Mesenchymal stem cell (in vitro differentiated cells and primary cell): ENCODE data around the gene SPC24.
"Not testable (repeated sequence)": the region's sequence is repeated elsewhere in the genome, so short reads cannot be mapped to it uniquely, and the experiment has no call there.

Experiments used
- DNase-seq: peaks from one replicate; pipeline ENCODE4 v3.0.0-alpha.2; 2013
- H2AFZ ChIP-seq: one replicate; pipeline ENCODE4 v1.6.1; 2013; ENCODE audit warnings: low read depth, mild to moderate bottlenecking, control low read depth, inconsistent platforms, low read length, moderate library complexity
- H2AK5ac ChIP-seq: 2 replicates; pipeline ENCODE4 v1.6.1; 2013; ENCODE audit warnings: low read length, moderate library complexity, mild to moderate bottlenecking, inconsistent platforms; ENCODE audit not compliant: severe bottlenecking
- H2BK120ac ChIP-seq: one replicate; pipeline ENCODE4 v1.6.1; 2013; ENCODE audit warnings: low read depth, mild to moderate bottlenecking, inconsistent platforms, low read length, moderate library complexity
- H2BK12ac ChIP-seq, 2 experiments: one replicate each; pipeline ENCODE4 v1.6.1; 2013; ENCODE audit warnings: inconsistent platforms in 2 of 2, low read length in 2 of 2, mild to moderate bottlenecking in 2 of 2, moderate library complexity in 2 of 2, control low read depth in 1 of 2
- H2BK15ac ChIP-seq: one replicate; pipeline ENCODE4 v1.6.1; 2013; ENCODE audit warnings: mild to moderate bottlenecking, low read depth, inconsistent platforms; ENCODE audit not compliant: poor library complexity, severe bottlenecking
- H2BK5ac ChIP-seq: 2 replicates; pipeline ENCODE4 v1.6.1; 2013; ENCODE audit warnings: low read depth, mild to moderate bottlenecking, low read length, control low read depth, inconsistent platforms; ENCODE audit not compliant: poor library complexity, severe bottlenecking
- H3K14ac ChIP-seq, 2 experiments: one replicate each; pipeline ENCODE4 v1.6.1; 2013; ENCODE audit warnings: inconsistent platforms in 2 of 2, low read length in 2 of 2, control low read depth in 1 of 2, mild to moderate bottlenecking in 1 of 2, moderate library complexity in 1 of 2
- H3K18ac ChIP-seq, 2 experiments: one replicate each; pipeline ENCODE4 v1.6.1; 2013; ENCODE audit warnings: inconsistent platforms in 2 of 2, low read length in 2 of 2, control low read depth in 1 of 2, low read depth in 1 of 2, mild to moderate bottlenecking in 1 of 2
- H3K23ac ChIP-seq, 2 experiments: one replicate each; pipeline ENCODE4 v1.6.1; 2013; ENCODE audit warnings: inconsistent platforms in 2 of 2, low read length in 2 of 2, mild to moderate bottlenecking in 2 of 2, moderate library complexity in 2 of 2, control low read depth in 1 of 2
- H3K27ac ChIP-seq: 2 replicates; pipeline ENCODE4 v1.5.1; 2013; ENCODE audit warnings: mild to moderate bottlenecking, moderate library complexity, low read length, control low read depth, inconsistent platforms; ENCODE audit not compliant: poor library complexity, severe bottlenecking
- H3K27me3 ChIP-seq, 2 experiments: 2 replicates each; pipeline versions ENCODE4 v1.6.1 to v1.7.0; 2013; ENCODE audit warnings: low read length in 2 of 2, mild to moderate bottlenecking in 2 of 2, moderate library complexity in 2 of 2, control low read depth in 1 of 2, inconsistent platforms in 1 of 2; ENCODE audit not compliant: control insufficient read depth in 1 of 2, insufficient read depth in 1 of 2
- H3K36me3 ChIP-seq, 2 experiments: 2 replicates each; pipeline versions ENCODE4 v1.6.1 to v1.7.0; 2013; ENCODE audit warnings: low read length in 2 of 2, control low read depth in 1 of 2, inconsistent platforms in 1 of 2, low read depth in 1 of 2, mild to moderate bottlenecking in 1 of 2; ENCODE audit not compliant: insufficient read depth in 2 of 2, control insufficient read depth in 1 of 2
- H3K4ac ChIP-seq, 2 experiments: one replicate each; pipeline ENCODE4 v1.6.1; 2013; ENCODE audit warnings: inconsistent platforms in 2 of 2, low read length in 2 of 2, mild to moderate bottlenecking in 2 of 2, moderate library complexity in 2 of 2, control low read depth in 1 of 2, low read depth in 1 of 2
- H3K4me1 ChIP-seq: 2 replicates; pipeline ENCODE4 v1.6.1; 2013; ENCODE audit warnings: low read depth, low read length, control low read depth; ENCODE audit not compliant: control insufficient read depth, insufficient read depth
- H3K4me2 ChIP-seq: 2 replicates; pipeline ENCODE4 v1.6.1; 2013; ENCODE audit warnings: low read length, mild to moderate bottlenecking, inconsistent platforms; ENCODE audit not compliant: poor library complexity, severe bottlenecking
- H3K4me3 ChIP-seq, 2 experiments: 2 replicates each; pipeline versions ENCODE4 v1.5.1 to v1.7.0; 2013; ENCODE audit warnings: low read length in 2 of 2, mild to moderate bottlenecking in 2 of 2, control low read depth in 1 of 2, low read depth in 1 of 2; ENCODE audit not compliant: insufficient read depth in 1 of 2
- H3K79me1 ChIP-seq: replicated peaks from 2 replicates; pipeline ENCODE4 v1.6.1; 2013; ENCODE audit warnings: mild to moderate bottlenecking, control low read depth, low read length, inconsistent platforms; ENCODE audit not compliant: poor library complexity, severe bottlenecking
- H3K9ac ChIP-seq: 2 replicates; pipeline ENCODE4 v1.7.0; 2013; ENCODE audit warnings: mild to moderate bottlenecking, low read length, moderate library complexity
- H3K9me3 ChIP-seq: 2 replicates; pipeline ENCODE4 v1.7.0; 2013; ENCODE audit warnings: mild to moderate bottlenecking, low read length; ENCODE audit not compliant: control insufficient read depth
- H4K8ac ChIP-seq: one replicate; pipeline ENCODE4 v1.6.1; 2013; ENCODE audit warnings: inconsistent platforms, mild to moderate bottlenecking, low read length, moderate library complexity
- H4K91ac ChIP-seq: one replicate; pipeline ENCODE4 v1.6.1; 2013; ENCODE audit warnings: mild to moderate bottlenecking, low read length, inconsistent platforms
- WGBS: methylation state at CpG from one replicate; pipeline ENCODE4 v1.1.7; 2013; ENCODE audit warnings: mixed read lengths; 5-methylcytosine and 5-hydroxymethylcytosine counted together

The SPC24 gene

GRCh38 chr19:11123114-11123513 is 32.5 kb downstream of the SPC24 start:
- no peaks in the 10 kb centered on the region for H3K9me3 ChIP-seq
- no peak overlapping the region for H3K4me2 ChIP-seq
- no peak for DNase-seq
- WGBS, result 90% methylated on average over 13 of the region's 13 CpGs
- H2BK12ac ChIP-seq, result no peak overlapping the region
- H4K91ac ChIP-seq, result no peak overlapping the region
- H3K4me3 ChIP-seq, result no peak overlapping the region
- H3K14ac ChIP-seq, result no peak overlapping the region
- H3K27ac ChIP-seq, result no peak overlapping the region
- no peak overlapping the region for H3K18ac ChIP-seq
- peaks cover 26% of the 10 kb centered on the region for H3K79me1 ChIP-seq
- H3K23ac ChIP-seq, result peak overlapping the region in 1 of 2 experiments; percentile 3
- H2BK120ac ChIP-seq, result no peak overlapping the region
- no peak overlapping the region for H4K8ac ChIP-seq
- no peak overlapping the region for H3K4ac ChIP-seq
- H2AFZ ChIP-seq, result no peak overlapping the region
- H3K36me3 ChIP-seq, result peaks cover 81 to 85% of the 10 kb centered on the region in 2 experiments
- no peak overlapping the region for H2AK5ac ChIP-seq
- peaks cover 2% of the 10 kb centered on the region for H3K4me1 ChIP-seq
- H2BK5ac ChIP-seq, result no peak overlapping the region
- H3K27me3 ChIP-seq, result no peaks in the 10 kb centered on the region
- no peak overlapping the region for H3K9ac ChIP-seq
- H2BK15ac ChIP-seq, result no peak overlapping the region

- not testable (repeated sequence) for H3K9ac ChIP-seq, H3K4me3 ChIP-seq, H3K23ac ChIP-seq, H2BK120ac ChIP-seq, H3K14ac ChIP-seq, H3K4me2 ChIP-seq, H3K27me3 ChIP-seq, H3K4ac ChIP-seq, H2BK12ac ChIP-seq, H3K27ac ChIP-seq, H3K9me3 ChIP-seq, DNase-seq, H2BK5ac ChIP-seq, H2AFZ ChIP-seq, H3K4me1 ChIP-seq, H2AK5ac ChIP-seq, H3K18ac ChIP-seq, H2BK15ac ChIP-seq, H4K8ac ChIP-seq, H4K91ac ChIP-seq
- peaks cover 83 to 86% of the 10 kb centered on the region in 2 experiments for H3K36me3 ChIP-seq
- H3K79me1 ChIP-seq, result peaks cover 21% of the 10 kb centered on the region
- 96% methylated on average over 11 of the region's 17 CpGs for WGBS
Measured at GRCh38 chr19:11121963-11122362, 33.6 kb downstream of the SPC24 start.

- H2BK15ac ChIP-seq, result no peak overlapping the region
- H3K79me1 ChIP-seq, result peaks cover 27% of the 10 kb centered on the region
- H2AFZ ChIP-seq, result no peak overlapping the region
- H3K27me3 ChIP-seq, result no peaks in the 10 kb centered on the region
- no peak overlapping the region for H3K9ac ChIP-seq
- H2BK120ac ChIP-seq, result no peak overlapping the region
- no peak overlapping the region for H3K23ac ChIP-seq
- no peak overlapping the region for H3K18ac ChIP-seq
- no peak overlapping the region for H3K4ac ChIP-seq
- no peak overlapping the region for H2BK12ac ChIP-seq
- H3K4me2 ChIP-seq, result no peak overlapping the region
- H3K4me1 ChIP-seq, result peaks cover 2% of the 10 kb centered on the region
- no peaks in the 10 kb centered on the region for H3K9me3 ChIP-seq
- 97% methylated on average over 9 of the region's 9 CpGs for WGBS
- no peak overlapping the region for H4K91ac ChIP-seq
- peaks cover 94 to 95% of the 10 kb centered on the region in 2 experiments for H3K36me3 ChIP-seq
- no peak overlapping the region for H3K4me3 ChIP-seq
- no peak overlapping the region for H3K14ac ChIP-seq
- no peak overlapping the region for H2BK5ac ChIP-seq
- no peak for DNase-seq
- no peak overlapping the region for H4K8ac ChIP-seq
- H2AK5ac ChIP-seq, result no peak overlapping the region
- H3K27ac ChIP-seq, result no peak overlapping the region
Measured at GRCh38 chr19:11116507-11116906, 39.1 kb downstream of the SPC24 start.

- H4K8ac ChIP-seq, result no peak overlapping the region
- H3K36me3 ChIP-seq, result peaks cover 95% of the 10 kb centered on the region in 2 experiments
- H3K18ac ChIP-seq, result no peak overlapping the region
- WGBS, result 84% methylated on average over 11 of the region's 11 CpGs
- H3K4me1 ChIP-seq, result peaks cover 2% of the 10 kb centered on the region
- H3K4ac ChIP-seq, result no peak overlapping the region
- H3K23ac ChIP-seq, result no peak overlapping the region
- H3K14ac ChIP-seq, result no peak overlapping the region
- H3K4me2 ChIP-seq, result no peak overlapping the region
- no peak for DNase-seq
- H2AFZ ChIP-seq, result no peak overlapping the region
- H2AK5ac ChIP-seq, result no peak overlapping the region
- no peak overlapping the region for H3K4me3 ChIP-seq
- no peak overlapping the region for H4K91ac ChIP-seq
- H2BK15ac ChIP-seq, result no peak overlapping the region
- no peak overlapping the region for H3K9ac ChIP-seq
- H3K27me3 ChIP-seq, result no peaks in the 10 kb centered on the region
- no peak overlapping the region for H2BK120ac ChIP-seq
- H3K27ac ChIP-seq, result no peak overlapping the region
- peaks cover 29% of the 10 kb centered on the region for H3K79me1 ChIP-seq
- H3K9me3 ChIP-seq, result no peaks in the 10 kb centered on the region
- no peak overlapping the region for H2BK5ac ChIP-seq
- no peak overlapping the region for H2BK12ac ChIP-seq
Measured at GRCh38 chr19:11115895-11116446, 39.6 kb downstream of the SPC24 start.
